Colonic mucosa (tissue), 4 donors: ENCODE results near the gene CLPSL2. TPM values are rescaled to one million over a fixed set of nuclear protein-coding genes. Genes with fewer than 3 reads are reported as not detected.
"Not testable (repeated sequence)": the region's sequence is repeated elsewhere in the genome, so short reads cannot be mapped to it uniquely, and the experiment has no call there.

ENCODE experiments used
- DNase-seq: peaks from one replicate; pipeline ENCODE4 v3.0.0-alpha.2; 2020
- H3K27ac ChIP-seq: fragments of 200-600 bp; one replicate; pipeline ENCODE4 v1.8.0; 2021
- H3K27me3 ChIP-seq: fragments of 200-600 bp; one replicate; pipeline ENCODE4 v1.8.0; 2021
- H3K36me3 ChIP-seq: fragments of 200-600 bp; one replicate; pipeline ENCODE4 v1.8.0; 2021
- H3K4me1 ChIP-seq: fragments of 200-600 bp; one replicate; pipeline ENCODE4 v1.8.0; 2021; ENCODE audit warnings: mild to moderate bottlenecking
- H3K4me3 ChIP-seq: fragments of 200-600 bp; one replicate; pipeline ENCODE4 v1.8.0; 2021
- H3K9ac ChIP-seq, 2 donors: one replicate each; pipeline ENCODE4 v1.7.0; 2013; ENCODE audit warnings: control low read depth in 2 of 2, low read depth in 2 of 2, low read length in 2 of 2
- H3K9me3 ChIP-seq: fragments of 200-600 bp; one replicate; pipeline ENCODE4 v1.8.0; 2021
- CTCF ChIP-seq: fragments of 200-600 bp; IDR thresholded peaks from one replicate; pipeline ENCODE4 v1.8.0; 2022; ENCODE audit warnings: antibody characterized with exemption, mild to moderate bottlenecking
- intact Hi-C: fragments of 100-400 bp; cut with DNase I; formaldehyde crosslinking; loops from one replicate; pipeline ENCODE4 v1.14.1; 2022
- total RNA-seq, 2 donors: library from RNA; stranded (reverse); fragmentation: NEBNext Ultra II Directional in 1 of 2; extraction: Animal tissue kit (Norgen Biotek cat#: 25700) in 1 of 2; gene quantifications; one replicate each; pipeline ENCODE4 v1.2.1, GENCODE V29; 2021
- donor health status: healthy.
- donor health status: DM: no; HTN: no; CAD: no.
- donor health status: DM: no; HTN: no; CAD: no.

Gene CLPSL2
- total RNA-seq, 2 donors from 2014 or later = not detected

GRCh38 chr6:35729722-35730121 lies 46.7 kb upstream of the CLPSL2 start:
- DNase-seq = peak; percentile 57

GRCh38 chr6:35730745-35731413 lies 45.5 kb upstream of the CLPSL2 start:
- no peak for TF ChIP-seq CTCF
- intact Hi-C loops = no loop called here
- peak overlapping the region; percentile 97 for H3K27ac ChIP-seq
- DNase-seq = no peak
- H3K9me3 ChIP-seq = no peaks in the 10 kb centered on the region
- H3K27me3 ChIP-seq = no peaks in the 10 kb centered on the region
- H3K4me3 ChIP-seq = peak overlapping the region; percentile 66
- peak overlapping the region; percentile 91 to 93 for H3K9ac ChIP-seq
- H3K4me1 ChIP-seq = peaks cover 47% of the 10 kb centered on the region
- H3K36me3 ChIP-seq = no peaks in the 10 kb centered on the region

More at GRCh38 chr6:35729722-35730121, 46.7 kb upstream of the CLPSL2 start:
- peak overlapping the region; percentile 97 for H3K27ac ChIP-seq
- no peaks in the 10 kb centered on the region for H3K27me3 ChIP-seq
- no peak for TF ChIP-seq CTCF
- H3K4me1 ChIP-seq = peaks cover 55% of the 10 kb centered on the region
- intact Hi-C loops = no loop called here
- H3K9me3 ChIP-seq = no peaks in the 10 kb centered on the region
- no peak overlapping the region for H3K4me3 ChIP-seq
- peak overlapping the region; percentile 82 to 91 for H3K9ac ChIP-seq
- H3K36me3 ChIP-seq = no peaks in the 10 kb centered on the region

- peak overlapping the region; percentile 66 for H3K4me3 ChIP-seq
- H3K4me1 ChIP-seq = peaks cover 46% of the 10 kb centered on the region
- H3K9ac ChIP-seq = peak overlapping the region; percentile 88 to 93
- H3K36me3 ChIP-seq = no peaks in the 10 kb centered on the region
- DNase-seq = peak; percentile 96
- no peaks in the 10 kb centered on the region for H3K9me3 ChIP-seq
- H3K27me3 ChIP-seq = no peaks in the 10 kb centered on the region
- intact Hi-C loops = no loop called here
- peak overlapping the region; percentile 97 for H3K27ac ChIP-seq
- TF ChIP-seq CTCF = no peak
Observed at GRCh38 chr6:35731414-35731735, 45.0 kb upstream of the CLPSL2 start.

- Histone ChIP-seq H3K4me3 (peak overlapping the region; percentile 66), H3K36me3 (no peaks in the 10 kb centered on the region), H3K4me1 (peaks cover 43% of the 10 kb centered on the region), H3K27me3 (no peaks in the 10 kb centered on the region), H3K9me3 (no peaks in the 10 kb centered on the region), H3K27ac (peak overlapping the region; percentile 97), H3K9ac (peak overlapping the region; percentile 88 to 93)
- DNase-seq = peak; percentile 97
- TF ChIP-seq CTCF = no peak
- intact Hi-C loops = loop anchor here (2.0 kb wide), 1 partner anchor 45 kb away; no protein-coding TSS in a partner anchor
Observed at GRCh38 chr6:35731736-35732532, 44.5 kb upstream of the CLPSL2 start.

GRCh38 chr6:35733633-35734032 lies 42.8 kb upstream of the CLPSL2 start:
- no peaks in the 10 kb centered on the region for H3K27me3 ChIP-seq
- peaks cover 35% of the 10 kb centered on the region for H3K4me1 ChIP-seq
- H3K9me3 ChIP-seq = no peaks in the 10 kb centered on the region
- DNase-seq = no peak
- H3K27ac ChIP-seq = no peak overlapping the region
- H3K36me3 ChIP-seq = no peaks in the 10 kb centered on the region
- H3K9ac ChIP-seq = no peak overlapping the region
- TF ChIP-seq CTCF = no peak
- H3K4me3 ChIP-seq = no peak overlapping the region
- intact Hi-C loops = loop anchor here (2.0 kb wide), 1 partner anchor 47 kb away; no protein-coding TSS in a partner anchor

- DNase-seq, H3K27me3 ChIP-seq, H3K27ac ChIP-seq, intact Hi-C loops, H3K4me3 ChIP-seq, H3K9ac ChIP-seq, H3K36me3 ChIP-seq, H3K9me3 ChIP-seq: not testable (repeated sequence)
- peaks cover 28% of the 10 kb centered on the region for H3K4me1 ChIP-seq
Observed at GRCh38 chr6:35734319-35734718, 42.1 kb upstream of the CLPSL2 start.
